Dermis microvascular lymphatic vessel endothelial cell (primary cell): Measurements from ENCODE around the gene PTPRE. TPM values are rescaled to one million over a fixed set of nuclear protein-coding genes. Genes with fewer than 3 reads are reported as not detected.

Experiments used
- DNase-seq, 2 donors: peaks; one replicate each; pipeline versions ENCODE4 v3.0.0 to v3.0.0-alpha.2; 2010; ENCODE audit warnings: low read depth in 2 of 2
- total RNA-seq: library from RNA; depleted of rRNA; stranded (reverse); fragments of >200 nt; gene quantifications from 2 replicates; pipeline ENCODE4 v1.2.1, GENCODE V29; 2014

PTPRE gene
- total RNA-seq, 1 donor from 2014 or later, result 117 TPM

DNA sequence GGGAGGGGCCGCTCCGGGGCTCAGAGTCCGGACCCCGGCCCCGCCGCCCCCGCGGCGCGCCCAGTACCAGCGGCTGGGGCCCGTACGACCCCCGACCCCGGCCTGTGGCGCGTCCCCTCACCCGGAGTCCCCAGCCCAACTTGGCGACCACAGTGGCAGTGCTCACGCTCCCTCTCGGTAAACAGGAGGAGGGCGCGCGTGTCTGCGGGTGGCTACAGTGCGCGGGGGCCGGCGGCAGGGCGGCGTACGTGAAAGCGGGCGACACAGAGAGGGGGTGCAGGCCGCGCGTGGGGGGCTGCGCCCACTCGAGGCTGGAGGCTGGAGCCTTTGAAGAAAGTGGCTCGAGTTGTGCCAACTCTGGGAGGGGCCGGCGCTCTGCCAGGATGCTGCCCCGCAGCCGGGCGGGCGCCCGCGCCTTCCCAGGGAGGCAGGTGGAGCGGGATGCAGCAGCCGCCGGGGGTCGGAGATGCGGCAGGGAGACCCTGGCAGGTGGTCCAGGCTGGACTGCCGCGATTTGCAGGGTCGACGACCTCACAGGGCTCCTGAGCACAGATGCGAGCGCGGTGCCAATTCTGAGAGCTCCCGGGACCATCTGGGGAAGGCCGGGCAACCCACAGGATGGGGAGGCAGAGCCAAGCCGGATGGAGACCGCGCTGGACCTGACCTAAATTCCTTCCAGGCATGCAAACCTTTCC is 655 bp downstream of the PTPRE start:
- peak in 1 of 2 donors; percentile 69 for DNase-seq

DNA sequence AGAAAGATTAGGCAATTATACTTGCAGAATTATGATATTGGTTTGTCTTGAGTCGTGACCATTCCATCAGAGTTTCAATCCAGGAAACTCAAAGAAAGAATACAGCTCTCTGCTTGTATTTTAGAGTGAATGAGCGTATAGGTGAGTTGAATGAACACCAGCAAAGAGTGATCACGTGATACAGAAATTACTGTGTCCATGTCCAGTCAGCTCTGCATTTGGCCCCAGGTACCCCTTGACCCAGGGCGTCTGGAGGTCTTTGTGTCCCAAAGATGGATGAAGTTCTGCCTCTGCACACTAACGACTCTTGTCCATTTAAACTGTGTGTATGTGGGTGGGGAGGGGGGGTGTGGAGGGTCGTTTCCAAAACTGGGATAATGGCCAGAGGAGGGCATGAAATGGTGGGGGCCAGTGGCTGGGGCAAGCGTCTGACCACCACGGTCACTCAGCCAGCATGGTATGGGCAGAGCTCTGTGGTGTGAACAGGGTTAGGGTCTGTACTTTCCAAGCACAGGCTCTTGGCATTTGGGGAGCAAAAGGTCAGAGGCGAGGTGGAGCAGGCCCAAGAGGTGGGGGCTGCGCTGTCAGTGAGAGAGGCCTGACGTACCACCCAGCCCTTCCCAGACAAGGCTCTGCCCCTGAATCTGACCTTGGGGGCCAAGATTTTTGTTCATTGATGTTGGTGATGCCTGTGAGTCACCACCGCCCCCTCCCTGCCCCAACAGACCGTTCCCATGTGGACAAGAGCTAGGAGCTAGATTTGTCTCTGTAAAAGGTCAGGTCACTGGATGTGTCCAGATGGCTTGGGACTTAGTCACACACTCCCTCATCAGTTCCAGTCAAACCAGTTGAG is 1.4 kb downstream of the PTPRE start:
- peak; percentile 83 to 96 for DNase-seq

GRCh38 chr10:127908959-127909267 is 2.0 kb downstream of the PTPRE start:
- DNase-seq, result no peak

DNA sequence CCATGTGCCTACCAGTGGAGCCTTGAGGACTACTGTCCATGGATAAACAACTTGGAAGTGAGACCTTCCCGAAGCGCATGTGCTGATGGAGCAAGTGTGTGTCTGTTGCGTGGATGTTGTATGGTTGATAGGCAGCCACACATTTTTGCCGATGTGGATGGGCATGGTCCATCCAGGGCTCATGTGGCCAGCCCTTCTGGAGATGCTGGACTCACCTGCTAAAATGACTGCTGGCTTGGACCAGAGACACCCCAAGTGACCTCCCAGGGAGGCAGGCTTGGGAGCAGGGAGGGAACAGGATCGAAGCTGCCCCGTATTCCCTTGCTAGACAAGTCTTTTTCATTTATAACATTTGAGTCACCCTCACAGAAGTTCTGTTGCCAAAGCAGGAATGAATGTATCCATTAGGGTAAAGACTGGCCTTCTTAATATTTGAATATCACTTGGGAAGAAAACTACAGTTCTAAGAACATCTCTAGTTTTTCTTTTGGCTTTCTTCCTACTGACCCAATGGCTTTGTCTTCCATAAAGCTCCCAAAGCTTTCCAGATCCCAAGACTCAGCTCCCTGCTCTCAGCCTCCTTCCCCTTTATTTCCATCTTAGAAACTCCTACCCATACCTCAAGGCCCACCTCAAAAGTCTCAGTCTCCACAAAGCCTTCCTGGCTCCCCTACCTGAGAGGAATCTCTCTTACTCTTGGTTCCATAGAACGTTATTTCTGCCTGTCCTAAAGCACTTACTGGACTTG is 3.0 kb downstream of the PTPRE start:
- no peak for DNase-seq

DNA sequence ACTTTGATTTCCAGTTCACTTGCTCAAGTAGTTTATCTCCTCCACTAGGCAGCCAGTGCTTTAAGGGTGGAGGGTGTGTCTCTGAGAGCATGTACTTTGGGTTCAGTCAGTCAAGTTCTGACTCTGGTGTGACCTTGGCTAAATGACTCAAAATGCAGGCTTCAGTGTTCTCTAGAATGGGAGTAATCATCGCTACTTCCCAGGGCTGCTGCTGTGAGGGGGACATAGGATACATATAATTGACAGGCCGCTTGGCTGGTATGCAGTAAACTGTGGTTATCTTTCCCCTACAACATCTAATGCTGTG is 3.5 kb downstream of the PTPRE start:
- DNase-seq, result no peak

DNA sequence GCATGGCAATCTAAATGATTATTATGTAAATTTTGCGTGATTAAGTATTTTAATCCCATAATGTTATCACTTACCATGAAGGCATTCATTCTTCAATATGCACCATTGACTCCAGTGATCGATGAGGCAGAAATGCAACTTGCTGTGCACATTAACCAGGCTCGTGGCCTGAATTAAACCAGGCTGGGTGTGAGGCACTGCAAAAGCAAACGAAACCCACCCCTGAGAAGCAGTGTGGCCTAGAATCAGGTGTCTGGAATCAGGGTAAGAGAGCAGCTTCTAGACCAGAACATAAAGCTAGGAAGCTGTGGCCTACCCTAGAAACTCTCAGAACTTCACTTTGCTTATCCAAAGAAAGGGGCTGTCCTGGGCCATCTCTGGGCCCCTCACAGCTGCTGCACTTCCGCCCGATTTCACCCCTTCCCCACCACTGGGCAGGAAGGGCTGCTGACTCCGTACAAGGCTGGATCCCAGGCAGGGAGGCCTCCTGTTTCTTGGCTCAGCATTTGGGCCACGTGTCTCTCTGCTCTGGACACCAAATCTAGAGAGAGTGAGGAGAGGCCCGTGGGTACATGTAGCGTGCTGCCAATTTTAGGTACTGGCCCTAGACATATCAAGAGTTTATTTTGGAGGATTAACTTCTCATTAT is 4.4 kb downstream of the PTPRE start:
- DNase-seq, result no peak

DNA sequence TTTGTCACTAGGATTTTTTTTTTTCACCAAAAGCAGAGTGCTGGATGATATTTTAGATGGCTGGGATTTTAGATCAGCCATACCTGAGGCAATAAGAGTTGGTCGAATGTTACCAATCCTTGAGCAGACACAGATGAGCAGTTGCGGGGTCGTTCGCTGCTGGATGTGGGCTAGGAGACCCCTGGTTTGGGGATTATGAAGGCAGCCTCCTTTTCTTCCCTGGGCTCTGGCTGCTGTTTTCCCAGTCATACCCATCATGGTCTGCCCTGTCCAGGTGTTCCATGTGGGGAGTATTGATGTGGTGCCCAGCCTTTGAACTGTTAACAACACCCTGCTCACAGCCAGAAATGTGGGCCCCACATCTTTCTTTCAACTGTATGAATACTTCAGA is 5.0 kb downstream of the PTPRE start:
- no peak for DNase-seq

GRCh38 chr10:127912607-127913367 is 5.9 kb downstream of the PTPRE start:
- no peak for DNase-seq

GRCh38 chr10:127913368-127913759 is 6.5 kb downstream of the PTPRE start:
- no peak for DNase-seq

DNA sequence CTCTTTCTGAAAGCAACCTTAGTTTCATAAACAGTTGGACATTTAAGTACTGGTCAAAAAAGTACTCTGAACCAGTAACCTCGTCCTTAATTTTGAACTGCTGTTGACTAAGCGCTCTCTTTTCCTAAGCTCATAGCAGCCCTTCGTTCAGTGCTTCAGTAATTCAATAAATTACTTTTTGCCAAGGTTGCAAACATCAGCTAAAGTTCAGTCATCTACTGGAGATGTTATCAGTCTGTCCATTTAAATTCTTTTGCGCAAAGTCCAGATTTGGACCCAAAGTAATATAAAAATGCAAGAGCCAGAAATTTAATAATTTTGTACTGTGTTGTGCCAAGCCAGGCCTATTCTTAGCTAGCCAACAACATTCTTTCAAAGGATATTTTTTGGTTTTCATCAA is 8.4 kb downstream of the PTPRE start:
- no peak for DNase-seq

DNA sequence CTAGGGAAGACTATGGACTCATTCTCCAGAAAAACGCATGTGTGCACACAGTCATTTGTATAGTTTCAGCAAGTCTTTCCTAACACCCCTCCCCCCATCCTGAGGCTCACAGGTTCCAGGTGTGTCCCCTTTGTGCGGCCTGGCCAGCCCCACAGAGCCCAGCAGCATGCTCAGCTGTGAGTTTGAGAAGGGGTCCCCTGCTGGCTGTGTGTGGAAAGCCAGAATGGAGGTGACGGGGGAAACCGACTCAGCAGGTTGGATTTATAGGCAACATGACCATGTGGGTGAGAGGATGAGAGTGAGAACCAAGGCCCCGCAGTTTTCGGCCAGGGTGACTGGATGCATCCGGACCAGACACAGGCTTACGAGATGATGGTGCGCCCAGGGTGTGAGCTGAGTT is 9.9 kb downstream of the PTPRE start:
- no peak for DNase-seq

DNA sequence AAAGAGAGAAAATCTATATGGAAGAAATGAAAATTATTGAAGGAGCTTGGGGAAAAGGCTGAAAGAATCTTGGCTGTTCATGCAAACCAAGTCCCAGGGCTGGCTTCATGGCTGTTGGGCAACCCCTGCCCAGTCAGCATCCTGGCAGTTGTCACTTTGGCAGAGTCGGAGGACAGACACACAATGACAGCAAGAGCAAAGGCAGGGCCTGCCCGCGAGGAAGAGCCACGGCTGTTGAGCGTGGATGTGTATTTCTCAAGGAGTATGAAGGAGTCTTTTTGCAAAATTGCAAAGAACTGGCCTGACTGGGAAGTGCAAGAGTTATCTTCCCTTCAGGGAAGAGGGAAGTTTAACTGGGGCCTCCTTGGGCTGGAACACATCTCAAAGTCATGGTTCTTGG is 11.7 kb downstream of the PTPRE start:
- DNase-seq, result no peak

- peak; percentile 37 to 86 for DNase-seq
These were observed 12.7 kb downstream of the PTPRE start for GRCh38 chr10:127919418-127920271.

- peak in 1 of 2 donors; percentile 10 for DNase-seq
These were observed 13.6 kb downstream of the PTPRE start for GRCh38 chr10:127920306-127921074.

- peak in 1 of 2 donors; percentile 5 for DNase-seq
These were observed 14.3 kb downstream of the PTPRE start for GRCh38 chr10:127921075-127921752.

- peak in 1 of 2 donors; percentile 48 for DNase-seq
These were observed 14.8 kb downstream of the PTPRE start for GRCh38 chr10:127921753-127922145.

- DNase-seq, result peak in 1 of 2 donors; percentile 2
These were observed 15.3 kb downstream of the PTPRE start for GRCh38 chr10:127922206-127922605.

DNA sequence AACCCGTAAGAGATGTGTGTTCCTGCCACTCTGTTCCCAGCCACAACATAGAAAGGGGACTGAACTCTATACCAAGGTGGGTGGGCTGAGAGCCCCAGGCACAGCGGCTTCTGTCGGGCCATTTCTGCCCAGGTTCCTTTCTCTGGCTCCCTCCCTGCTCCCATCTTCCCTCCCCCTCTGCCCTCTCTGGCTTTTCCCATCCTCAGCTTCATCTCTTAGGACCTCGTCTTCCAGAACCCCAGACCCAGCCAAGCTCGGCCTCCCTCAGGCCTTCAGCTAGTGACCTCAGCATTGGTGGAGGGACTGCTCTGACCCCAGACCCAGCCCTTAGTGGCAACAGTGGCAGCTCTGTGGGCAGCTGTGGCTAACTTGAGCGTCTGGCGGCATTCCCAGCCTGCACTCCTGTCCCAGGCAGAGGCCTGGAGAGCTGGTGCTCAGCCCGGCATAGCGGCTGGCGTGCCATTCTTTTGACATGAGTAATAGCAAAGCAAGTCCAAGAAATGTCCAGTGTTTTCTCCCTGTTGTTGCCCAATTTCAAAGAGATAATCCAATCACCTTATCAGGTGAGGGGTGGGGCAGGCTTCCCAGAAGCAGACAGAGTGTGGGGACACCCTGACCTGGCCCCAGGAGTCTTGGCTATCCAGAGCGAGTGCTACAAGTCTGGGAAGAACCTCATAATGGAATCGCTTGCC is 15.9 kb downstream of the PTPRE start:
- DNase-seq, result peak; percentile 58 to 91
